Fibroblast of gingiva (primary cell): ENCODE data around the gene LHFPL5.

ENCODE experiments used
- DNase-seq: peaks from one replicate; pipeline ENCODE4 v3.0.0-alpha.2; 2011; ENCODE audit warnings: low read depth

Gene LHFPL5

DNA sequence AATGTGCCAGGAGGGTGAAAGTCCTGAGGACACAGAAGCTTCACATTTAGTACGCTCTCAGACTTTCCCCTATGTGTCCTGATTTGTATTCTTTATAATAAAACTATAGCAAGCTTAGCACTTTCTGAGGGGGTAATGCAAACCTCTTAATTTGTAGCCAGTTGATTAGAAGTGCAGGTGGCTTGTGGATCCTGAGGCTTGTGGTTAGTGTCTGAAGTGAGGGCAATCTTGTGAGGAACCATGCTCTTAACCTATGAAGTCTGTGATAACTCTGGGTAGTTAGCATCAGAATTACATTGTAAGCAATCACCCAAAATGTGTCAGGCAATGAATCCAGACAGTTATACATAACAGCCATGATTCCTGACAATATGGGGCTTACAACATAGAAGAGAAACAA lies 51.1 kb downstream of the LHFPL5 start:
- no peak for DNase-seq

DNA sequence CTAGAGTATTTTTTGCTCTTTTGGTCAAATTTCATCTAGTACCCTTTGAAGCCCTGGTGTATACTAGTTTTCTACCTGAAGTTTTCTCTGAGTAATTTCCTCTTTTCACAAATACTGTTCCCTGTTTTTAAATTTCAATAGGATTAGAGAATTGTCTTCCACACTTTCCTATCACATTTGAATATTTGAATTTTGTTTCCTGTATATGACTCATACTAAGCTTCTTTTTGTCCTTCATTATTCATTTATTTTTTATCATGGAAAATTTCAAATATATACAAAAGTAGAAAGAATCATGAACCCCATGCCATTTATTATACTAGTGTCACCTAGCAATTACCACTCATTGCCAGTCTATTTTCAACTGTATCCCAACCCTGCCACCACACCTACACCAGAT lies 52.7 kb downstream of the LHFPL5 start:
- no peak for DNase-seq

DNA sequence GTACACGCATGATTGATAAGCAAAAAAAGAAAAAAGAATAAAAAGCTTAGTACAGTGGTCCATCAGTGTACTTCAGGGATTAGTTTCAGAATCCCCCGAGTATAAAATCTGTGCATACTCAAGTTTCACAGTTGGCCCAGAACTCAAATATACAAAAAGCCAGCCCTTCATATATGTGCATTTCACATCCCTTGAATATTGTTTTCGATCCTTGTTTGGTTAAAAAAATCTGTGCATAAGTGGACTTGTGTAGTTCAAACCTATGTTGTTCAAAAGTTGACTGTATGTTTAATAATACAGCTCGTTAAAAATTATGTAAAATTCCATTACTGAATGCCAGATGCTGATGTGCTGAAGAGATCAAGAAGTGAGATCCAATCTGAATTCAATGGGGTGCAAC lies 54.2 kb downstream of the LHFPL5 start:
- DNase-seq, result no peak
